Measurements from ENCODE around the gene OGA. TPM values are rescaled to one million over a fixed set of nuclear protein-coding genes. Genes with fewer than 3 reads are reported as not detected.

Gene OGA
- total RNA-seq, 1 experiment from 2014 or later, result 96.1 TPM

DNA sequence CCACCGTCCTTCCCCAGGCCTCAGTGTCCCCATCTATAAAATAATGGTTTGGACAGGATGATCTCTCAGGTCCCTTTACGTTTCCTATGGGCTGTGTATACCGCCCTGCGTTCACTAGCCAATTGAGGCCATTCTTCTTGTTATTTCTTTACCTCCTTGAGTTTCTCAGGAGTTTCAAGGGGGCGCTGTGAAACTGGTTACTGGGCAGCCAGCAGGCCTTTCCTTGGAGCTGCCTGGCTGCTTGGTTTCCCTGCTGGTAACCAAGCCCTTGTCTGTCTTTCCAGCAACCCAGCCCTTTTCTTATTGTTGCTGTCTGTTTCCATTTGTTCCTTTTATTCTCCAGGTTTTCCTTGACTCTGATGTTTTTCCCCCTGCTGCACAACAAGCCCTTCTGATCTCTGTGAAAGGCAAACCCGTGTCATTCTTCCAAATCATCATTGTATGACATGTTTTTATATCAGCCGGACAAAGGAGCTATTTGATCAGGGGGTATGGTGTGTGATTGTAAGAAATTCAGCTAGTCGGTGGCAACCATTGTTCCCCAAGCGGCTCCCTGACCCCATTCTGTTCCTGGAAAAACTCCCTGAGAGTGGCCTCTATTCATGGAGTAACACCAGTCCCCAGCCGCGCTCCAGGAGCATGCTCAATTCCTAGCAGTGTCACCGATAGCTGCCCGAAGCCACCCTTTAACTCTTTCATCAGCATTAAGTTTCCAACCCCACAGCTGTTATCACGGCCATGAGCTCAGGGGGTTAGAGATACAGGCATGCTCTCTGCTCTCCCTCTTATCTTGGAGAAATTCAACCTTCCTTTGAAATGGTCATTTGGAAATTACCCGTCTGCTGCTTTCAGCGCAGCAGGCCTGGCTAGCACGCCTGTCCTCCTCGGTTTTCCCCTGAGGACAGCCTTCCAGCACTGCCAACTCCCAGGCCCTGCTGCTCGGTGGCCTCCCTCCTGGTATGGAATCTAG is 68.9 kb downstream of the OGA start:
- no peaks in the 10 kb centered on the region for H3K36me3 Mint-ChIP-seq (ENCODE audit: insufficient read depth, unreplicated experiment)
- no peak overlapping the region for H3K4me3 Mint-ChIP-seq (ENCODE audit: unreplicated experiment)
- no peaks in the 10 kb centered on the region for H3K4me1 Mint-ChIP-seq (ENCODE audit: insufficient read depth, unreplicated experiment)
- no TSS peak for BruUV-seq (replicated peaks)
- TF ChIP-seq, protein P1, sequence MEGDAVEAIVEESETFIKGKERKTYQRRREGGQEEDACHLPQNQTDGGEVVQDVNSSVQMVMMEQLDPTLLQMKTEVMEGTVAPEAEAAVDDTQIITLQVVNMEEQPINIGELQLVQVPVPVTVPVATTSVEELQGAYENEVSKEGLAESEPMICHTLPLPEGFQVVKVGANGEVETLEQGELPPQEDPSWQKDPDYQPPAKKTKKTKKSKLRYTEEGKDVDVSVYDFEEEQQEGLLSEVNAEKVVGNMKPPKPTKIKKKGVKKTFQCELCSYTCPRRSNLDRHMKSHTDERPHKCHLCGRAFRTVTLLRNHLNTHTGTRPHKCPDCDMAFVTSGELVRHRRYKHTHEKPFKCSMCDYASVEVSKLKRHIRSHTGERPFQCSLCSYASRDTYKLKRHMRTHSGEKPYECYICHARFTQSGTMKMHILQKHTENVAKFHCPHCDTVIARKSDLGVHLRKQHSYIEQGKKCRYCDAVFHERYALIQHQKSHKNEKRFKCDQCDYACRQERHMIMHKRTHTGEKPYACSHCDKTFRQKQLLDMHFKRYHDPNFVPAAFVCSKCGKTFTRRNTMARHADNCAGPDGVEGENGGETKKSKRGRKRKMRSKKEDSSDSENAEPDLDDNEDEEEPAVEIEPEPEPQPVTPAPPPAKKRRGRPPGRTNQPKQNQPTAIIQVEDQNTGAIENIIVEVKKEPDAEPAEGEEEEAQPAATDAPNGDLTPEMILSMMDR (IDR thresholded peaks at IDR 0.05; ENCODE audit: unreplicated experiment), result no peak
- no peak overlapping the region for H3K27ac Mint-ChIP-seq (ENCODE audit: low read depth, unreplicated experiment)
- peaks cover 38% of the 10 kb centered on the region for H3K27me3 Mint-ChIP-seq (ENCODE audit: insufficient read depth, unreplicated experiment)
- ChIA-PET CTCF (no interaction called here), POLR2A (no interaction called here)
- no peaks in the 10 kb centered on the region for H3K9me3 Mint-ChIP-seq (ENCODE audit: unreplicated experiment)
- intact Hi-C loops (cut with micrococcal nuclease), result no loop called here
- DNase-seq (ENCODE audit: unreplicated experiment), result no peak

DNA sequence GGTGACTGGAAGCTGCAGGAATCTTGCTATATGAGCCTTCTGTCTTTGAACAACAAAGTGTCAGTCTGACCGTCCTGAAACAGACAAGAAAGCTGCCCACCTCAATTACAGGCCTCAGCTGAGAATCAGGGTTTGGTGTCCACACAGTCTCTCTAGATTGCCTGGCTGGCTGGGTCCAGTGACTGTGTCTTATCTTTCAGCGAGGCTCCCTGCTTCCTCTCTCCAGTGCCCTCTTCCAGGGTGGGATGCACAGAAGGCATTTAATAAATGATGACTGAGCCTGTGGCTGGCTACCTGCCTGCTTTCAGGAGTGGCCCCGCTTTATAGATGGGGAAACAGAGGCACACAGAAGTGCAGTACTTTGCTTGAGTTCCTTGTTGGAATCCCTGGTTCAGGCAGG is 69.7 kb downstream of the OGA start:
- ChIA-PET CTCF (no interaction called here), POLR2A (no interaction called here)
- Mint-ChIP-seq H3K4me3 (ENCODE audit: unreplicated experiment) (no peak overlapping the region), H3K4me1 (ENCODE audit: insufficient read depth, unreplicated experiment) (no peaks in the 10 kb centered on the region), H3K36me3 (ENCODE audit: insufficient read depth, unreplicated experiment) (no peaks in the 10 kb centered on the region), H3K27me3 (ENCODE audit: insufficient read depth, unreplicated experiment) (peaks cover 29% of the 10 kb centered on the region), H3K27ac (ENCODE audit: low read depth, unreplicated experiment) (no peak overlapping the region), H3K9me3 (ENCODE audit: unreplicated experiment) (no peaks in the 10 kb centered on the region)
- intact Hi-C loops (cut with micrococcal nuclease), result no loop called here
- DNase-seq (ENCODE audit: unreplicated experiment), result no peak
- TF ChIP-seq, protein P1 (IDR thresholded peaks at IDR 0.05; ENCODE audit: unreplicated experiment), result no peak
- no TSS peak for BruUV-seq (replicated peaks)

DNA sequence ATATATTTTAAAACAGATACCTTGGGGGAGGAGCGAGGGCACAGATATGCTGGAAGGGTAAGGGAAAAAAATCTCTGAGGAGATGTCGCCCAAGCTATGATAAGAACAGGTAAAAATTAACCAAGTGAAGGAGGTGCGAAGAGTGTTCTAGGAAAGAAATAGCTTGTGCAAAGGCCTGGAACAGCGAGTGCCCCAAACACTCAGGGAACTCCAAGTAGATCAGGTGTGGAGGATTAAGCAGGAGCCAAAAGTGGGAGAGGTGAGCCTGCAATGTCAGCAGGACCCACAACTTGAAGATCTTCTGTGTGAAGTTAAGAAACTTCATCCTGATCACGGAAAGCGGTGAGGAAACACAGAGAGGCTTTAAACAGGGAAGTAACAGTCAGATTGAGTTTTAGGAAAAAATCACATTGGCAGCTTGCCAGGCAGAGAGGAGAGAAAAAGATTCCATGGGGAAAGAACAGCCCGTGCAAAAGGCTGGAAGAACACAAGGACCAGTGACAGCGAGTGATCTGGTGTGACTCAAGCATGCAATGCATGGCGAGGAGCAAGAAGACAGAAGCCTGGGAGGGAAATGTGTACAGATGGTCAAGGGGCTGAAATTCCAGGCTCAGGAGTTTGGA is 73.1 kb downstream of the OGA start:
- no peak overlapping the region for H3K4me3 Mint-ChIP-seq (ENCODE audit: unreplicated experiment)
- H3K27me3 Mint-ChIP-seq (ENCODE audit: insufficient read depth, unreplicated experiment), result peaks cover 37% of the 10 kb centered on the region
- TF ChIP-seq, protein P1 (IDR thresholded peaks at IDR 0.05; ENCODE audit: unreplicated experiment), result no peak
- H3K4me1 Mint-ChIP-seq (ENCODE audit: insufficient read depth, unreplicated experiment), result no peaks in the 10 kb centered on the region
- BruUV-seq (replicated peaks), result no TSS peak
- ChIA-PET CTCF (interaction anchor here (0.9 kb wide), 1 partner anchor 15 kb away, joined by 4 read pairs; no protein-coding TSS in a partner anchor), POLR2A (no interaction called here)
- H3K36me3 Mint-ChIP-seq (ENCODE audit: insufficient read depth, unreplicated experiment), result no peaks in the 10 kb centered on the region
- intact Hi-C loops (cut with micrococcal nuclease), result no loop called here
- H3K27ac Mint-ChIP-seq (ENCODE audit: low read depth, unreplicated experiment), result no peak overlapping the region
- DNase-seq (ENCODE audit: unreplicated experiment), result no peak
- H3K9me3 Mint-ChIP-seq (ENCODE audit: unreplicated experiment), result no peaks in the 10 kb centered on the region

DNA sequence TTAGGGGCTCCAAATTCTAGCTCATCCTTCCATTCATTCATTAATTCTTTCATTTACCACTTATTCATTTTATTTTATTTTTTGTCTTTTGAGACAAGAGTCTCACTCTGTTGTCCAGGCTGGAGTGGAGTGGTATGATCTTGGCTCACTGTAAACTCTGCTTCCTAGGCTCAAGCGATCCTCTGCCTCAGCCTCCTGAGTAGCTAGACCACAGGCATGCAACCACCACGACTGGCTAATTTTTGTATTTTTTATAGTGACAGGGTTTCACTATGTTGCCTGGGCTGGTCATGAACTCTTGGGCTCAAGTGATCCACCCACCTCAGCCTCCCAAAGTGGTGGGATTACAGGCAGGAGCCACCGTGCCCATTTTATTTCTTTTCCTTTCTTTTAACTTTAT is 74.0 kb downstream of the OGA start:
- intact Hi-C loops (cut with micrococcal nuclease), result no loop called here
- ChIA-PET POLR2A (no interaction called here), CTCF (interaction anchor here (0.9 kb wide), 1 partner anchor 14 kb away, joined by 4 read pairs; no protein-coding TSS in a partner anchor)
- H3K27me3 Mint-ChIP-seq (ENCODE audit: insufficient read depth, unreplicated experiment), result peaks cover 46% of the 10 kb centered on the region
- no TSS peak for BruUV-seq (replicated peaks)
- TF ChIP-seq, protein P1 (IDR thresholded peaks at IDR 0.05; ENCODE audit: unreplicated experiment), result no peak
- H3K4me1 Mint-ChIP-seq (ENCODE audit: insufficient read depth, unreplicated experiment), result no peaks in the 10 kb centered on the region
- H3K36me3 Mint-ChIP-seq (ENCODE audit: insufficient read depth, unreplicated experiment), result no peaks in the 10 kb centered on the region
- no peaks in the 10 kb centered on the region for H3K9me3 Mint-ChIP-seq (ENCODE audit: unreplicated experiment)
- DNase-seq (ENCODE audit: unreplicated experiment), result no peak
- no peak overlapping the region for H3K4me3 Mint-ChIP-seq (ENCODE audit: unreplicated experiment)
- no peak overlapping the region for H3K27ac Mint-ChIP-seq (ENCODE audit: low read depth, unreplicated experiment)

Measured in MCF 10A (cell line).